Right hindlimb (tissue), 1 donor: ENCODE data around the gene PPME1.

Experiments
- DNase-seq: peaks from one replicate; pipeline ENCODE4 v3.0.0-alpha.2; 2018

Gene PPME1

GRCh38 chr11:74162681-74163467 lies 8.2 kb upstream of the PPME1 start:
- no peak for DNase-seq

GRCh38 chr11:74168838-74169237 lies 2.3 kb upstream of the PPME1 start:
- DNase-seq: no peak

GRCh38 chr11:74169738-74170458 lies 1.2 kb upstream of the PPME1 start:
- no peak for DNase-seq

- no peak for DNase-seq
Measured at GRCh38 chr11:74171630-74171968, 510 bp downstream of the PPME1 start.

- no peak for DNase-seq
Measured at GRCh38 chr11:74171997-74172396, 908 bp downstream of the PPME1 start.

- no peak for DNase-seq
Measured at GRCh38 chr11:74175920-74176319, 4.8 kb downstream of the PPME1 start.

- no peak for DNase-seq
Measured at GRCh38 chr11:74179234-74180052, 8.4 kb downstream of the PPME1 start.

- DNase-seq: no peak
Measured at GRCh38 chr11:74182635-74183034, 11.5 kb downstream of the PPME1 start.

GRCh38 chr11:74185285-74185684 lies 14.2 kb downstream of the PPME1 start:
- DNase-seq: no peak

- DNase-seq: no peak
Measured at GRCh38 chr11:74185695-74186094, 14.6 kb downstream of the PPME1 start.

- no peak for DNase-seq
Measured at GRCh38 chr11:74195828-74196227, 24.7 kb downstream of the PPME1 start.

GRCh38 chr11:74196781-74197486 lies 25.8 kb downstream of the PPME1 start:
- DNase-seq: no peak

GRCh38 chr11:74203966-74204365 lies 32.9 kb downstream of the PPME1 start:
- no peak for DNase-seq

- no peak for DNase-seq
Measured at GRCh38 chr11:74204701-74205100, 33.6 kb downstream of the PPME1 start.

- DNase-seq: no peak
Measured at GRCh38 chr11:74205181-74205580, 34.1 kb downstream of the PPME1 start.

- DNase-seq: no peak
Measured at GRCh38 chr11:74206746-74207145, 35.7 kb downstream of the PPME1 start.

- no peak for DNase-seq
Measured at GRCh38 chr11:74208507-74208906, 37.4 kb downstream of the PPME1 start.

- DNase-seq: no peak
Measured at GRCh38 chr11:74212533-74212932, 41.4 kb downstream of the PPME1 start.

- DNase-seq: no peak
Measured at GRCh38 chr11:74220376-74220775, 49.3 kb downstream of the PPME1 start.

GRCh38 chr11:74221816-74222215 lies 50.7 kb downstream of the PPME1 start:
- no peak for DNase-seq

- DNase-seq: no peak
Measured at GRCh38 chr11:74225565-74225964, 54.5 kb downstream of the PPME1 start.

- no peak for DNase-seq
Measured at GRCh38 chr11:74226907-74227306, 55.8 kb downstream of the PPME1 start.
